Hair follicle dermal papilla cell (primary cell): ENCODE measurements around the gene FNDC1. TPM values are rescaled to one million over a fixed set of nuclear protein-coding genes. Genes with fewer than 3 reads are reported as not detected.

Experiments used
- total RNA-seq: library from RNA; depleted of rRNA; stranded (reverse); fragments of >200 nt; gene quantifications from 2 replicates; pipeline ENCODE4 v1.2.3, GENCODE V29; 2012

The FNDC1 gene
- 1.1 and 2.1 TPM in 2 replicates for total RNA-seq

DNA sequence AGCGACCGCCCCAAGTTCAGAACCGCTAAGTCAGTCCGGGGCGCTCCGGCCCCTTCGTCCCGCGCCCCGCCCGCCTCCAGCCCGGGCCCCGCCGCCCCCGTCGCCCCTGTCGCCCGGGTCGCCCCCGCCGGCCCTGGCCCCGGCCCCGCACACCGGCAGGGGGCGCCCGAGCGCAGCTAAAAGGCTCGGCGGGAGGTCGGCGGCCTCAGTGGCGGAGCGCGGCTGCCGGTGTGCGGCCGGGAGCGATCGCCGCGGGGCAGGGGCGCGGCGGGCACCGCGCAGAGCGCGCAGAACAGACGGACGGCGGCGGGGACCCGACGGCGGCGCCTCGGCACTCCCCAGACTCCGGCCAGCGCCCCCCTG, at the start of gene FNDC1:
FNDC1 (plus strand) TSS at position 208 of the 363 bp plus-strand sequence. CDS start 197 bp downstream, outside the sequence.

Other genes with a start within 250 kb of the FNDC1 start
- 6.3 and 7.3 TPM in 2 replicates for gene RSPH3, start 169.2 kb upstream of the FNDC1 start, total RNA-seq
- not detected in 2 replicates for gene TAGAP, start 124.4 kb upstream of the FNDC1 start, total RNA-seq